Upper lobe of right lung (tissue), 1 donor: ENCODE measurements around the gene ZNF302. TPM values are rescaled to one million over a fixed set of nuclear protein-coding genes. Genes with fewer than 3 reads are reported as not detected.
"Not testable (repeated sequence)": the region's sequence is repeated elsewhere in the genome, so short reads cannot be mapped to it uniquely, and the experiment has no call there.

Experiments used
- ATAC-seq: fragments of 200-7000 bp; cut with Tn5 transposase; one replicate; pipeline ENCODE4 v1.9.1; 2020; ENCODE audit warnings: mild to moderate bottlenecking, moderate library complexity
- DNase-seq: peaks from one replicate; pipeline ENCODE4 v3.0.0-alpha.2; 2020
- H3K27ac ChIP-seq: fragments of 200-600 bp; one replicate; pipeline ENCODE4 v1.8.0; 2022
- H3K27me3 ChIP-seq: fragments of 200-600 bp; one replicate; pipeline ENCODE4 v1.8.0; 2022; ENCODE audit warnings: mild to moderate bottlenecking
- H3K36me3 ChIP-seq: fragments of 200-600 bp; one replicate; pipeline ENCODE4 v1.8.0; 2022
- H3K4me1 ChIP-seq: fragments of 200-600 bp; one replicate; pipeline ENCODE4 v1.8.0; 2022
- H3K4me3 ChIP-seq: fragments of 200-600 bp; one replicate; pipeline ENCODE4 v1.8.0; 2022; ENCODE audit warnings: mild to moderate bottlenecking
- H3K9me3 ChIP-seq: fragments of 200-600 bp; one replicate; pipeline ENCODE4 v1.8.0; 2022
- CTCF ChIP-seq: fragments of 200-600 bp; IDR thresholded peaks from one replicate; pipeline ENCODE4 v1.8.0; 2022; ENCODE audit warnings: antibody characterized with exemption
- intact Hi-C: fragments of 100-400 bp; cut with DNase I; formaldehyde crosslinking; loops from one replicate; pipeline ENCODE4 v1.11.0; 2022
- total RNA-seq: library from RNA; stranded (reverse); fragmentation: NEBNext Ultra II Directional; extraction: Animal tissue kit (Norgen Biotek cat#: 25700); gene quantifications from one replicate; pipeline ENCODE4 v1.2.1, GENCODE V29; 2021
- donor health status: DM: no; HTN: yes; CAD: no; lungs with severe emphysema.

Gene ZNF302
- total RNA-seq, 1 donor from 2014 or later = 28.2 TPM

GRCh38 chr19:34667349-34668076, 10.0 kb upstream of the ZNF302 start:
- peak; percentile 73 for ATAC-seq
- peak overlapping the region; percentile 71 for H3K27ac ChIP-seq
- H3K9me3 ChIP-seq = no peaks in the 10 kb centered on the region
- no peaks in the 10 kb centered on the region for H3K27me3 ChIP-seq
- intact Hi-C loops = no loop called here
- peak overlapping the region; percentile 39 for H3K4me3 ChIP-seq
- peaks cover 3% of the 10 kb centered on the region for H3K4me1 ChIP-seq
- peak; percentile 75 for DNase-seq
- H3K36me3 ChIP-seq = no peaks in the 10 kb centered on the region
- no peak for TF ChIP-seq CTCF

- Histone ChIP-seq H3K27ac (peak overlapping the region; percentile 71), H3K4me3 (peak overlapping the region; percentile 39)
- H3K27me3 ChIP-seq, H3K4me1 ChIP-seq, DNase-seq, H3K9me3 ChIP-seq, intact Hi-C loops, H3K36me3 ChIP-seq, ATAC-seq: not testable (repeated sequence)
Observed at GRCh38 chr19:34668077-34668689, 9.3 kb upstream of the ZNF302 start.

GRCh38 chr19:34668690-34669089, 8.8 kb upstream of the ZNF302 start:
- H3K4me3 ChIP-seq, H3K9me3 ChIP-seq, H3K4me1 ChIP-seq, H3K27ac ChIP-seq, DNase-seq, H3K36me3 ChIP-seq, H3K27me3 ChIP-seq, ATAC-seq, intact Hi-C loops: not testable (repeated sequence)

- H3K27me3 ChIP-seq = no peaks in the 10 kb centered on the region
- TF ChIP-seq CTCF = no peak
- DNase-seq (no peak), ATAC-seq (no peak)
- no peaks in the 10 kb centered on the region for H3K36me3 ChIP-seq
- H3K4me1 ChIP-seq = peaks cover 3% of the 10 kb centered on the region
- no peaks in the 10 kb centered on the region for H3K9me3 ChIP-seq
- H3K27ac ChIP-seq = no peak overlapping the region
- intact Hi-C loops = no loop called here
- H3K4me3 ChIP-seq = no peak overlapping the region
Observed at GRCh38 chr19:34669305-34669704, 8.2 kb upstream of the ZNF302 start.

- Histone ChIP-seq H3K36me3 (no peaks in the 10 kb centered on the region), H3K27ac (no peak overlapping the region), H3K4me1 (peaks cover 7% of the 10 kb centered on the region), H3K27me3 (no peaks in the 10 kb centered on the region), H3K9me3 (no peaks in the 10 kb centered on the region), H3K4me3 (no peak overlapping the region)
- no peak for TF ChIP-seq CTCF
- intact Hi-C loops = no loop called here
- no peak for ATAC-seq
- DNase-seq = no peak
Observed at GRCh38 chr19:34671972-34672371, 5.5 kb upstream of the ZNF302 start.

GRCh38 chr19:34673590-34673989, 3.9 kb upstream of the ZNF302 start:
- no peak overlapping the region for H3K4me3 ChIP-seq
- DNase-seq (no peak), ATAC-seq (no peak)
- H3K27ac ChIP-seq = no peak overlapping the region
- no peaks in the 10 kb centered on the region for H3K9me3 ChIP-seq
- intact Hi-C loops = no loop called here
- H3K27me3 ChIP-seq = no peaks in the 10 kb centered on the region
- TF ChIP-seq CTCF = no peak
- no peaks in the 10 kb centered on the region for H3K36me3 ChIP-seq
- peaks cover 9% of the 10 kb centered on the region for H3K4me1 ChIP-seq
